WERI-Rb-1 (cell line): ENCODE data around the gene NUDT21.
A peak's percentile ranks its signal among the peaks of the same experiment; 100 is the strongest.

Experiments
- DNase-seq: peaks from one replicate; pipeline ENCODE4 v3.0.0-alpha.2; 2020
- H3K27ac ChIP-seq: fragments of 250-450 bp; sonication (Bioruptor Pico); 2 replicates; pipeline ENCODE4 v1.5.1; 2020; ENCODE audit warnings: mild to moderate bottlenecking, moderate library complexity
- H3K27me3 ChIP-seq: fragments of 250-450 bp; sonication (Bioruptor Pico); 2 replicates; pipeline ENCODE4 v1.5.1; 2021; ENCODE audit warnings: mild to moderate bottlenecking, low read depth, moderate library complexity; ENCODE audit not compliant: insufficient read depth, severe bottlenecking
- H3K36me3 ChIP-seq: fragments of 250-450 bp; sonication (Bioruptor Pico); 2 replicates; pipeline ENCODE4 v1.5.1; 2020; ENCODE audit warnings: mild to moderate bottlenecking, moderate library complexity
- H3K4me3 ChIP-seq: 2 replicates; pipeline ENCODE4 v1.5.1; 2011; ENCODE audit warnings: low read depth, mild to moderate bottlenecking, control low read depth, low read length
- H3K9me3 ChIP-seq: fragments of 250-450 bp; sonication (Bioruptor Pico); 2 replicates; pipeline ENCODE4 v1.5.1; 2021; ENCODE audit warnings: mild to moderate bottlenecking, moderate library complexity; ENCODE audit not compliant: severe bottlenecking
- CTCF ChIP-seq: IDR thresholded peaks from 2 replicates; pipeline ENCODE4 v1.5.1; 2011; ENCODE audit warnings: low read depth, mild to moderate bottlenecking, control low read depth, inconsistent platforms, low read length

The NUDT21 gene

GRCh38 chr16:56457927-56458470, 6.9 kb upstream of the NUDT21 start:
- DNase-seq, result no peak
- Histone ChIP-seq H3K4me3 (no peak overlapping the region), H3K27me3 (no peaks in the 10 kb centered on the region), H3K36me3 (peaks cover 77% of the 10 kb centered on the region), H3K9me3 (no peaks in the 10 kb centered on the region), H3K27ac (no peak overlapping the region)
- TF ChIP-seq CTCF, result no peak

GRCh38 chr16:56451753-56452689, 889 bp upstream of the NUDT21 start:
- H3K36me3 ChIP-seq, result peaks cover 49% of the 10 kb centered on the region
- peak overlapping the region; percentile 95 for H3K27ac ChIP-seq
- DNase-seq, result no peak
- H3K4me3 ChIP-seq, result peak overlapping the region; percentile 99
- no peaks in the 10 kb centered on the region for H3K27me3 ChIP-seq
- H3K9me3 ChIP-seq, result no peaks in the 10 kb centered on the region
- no peak for TF ChIP-seq CTCF

GRCh38 chr16:56450275-56450985, 702 bp downstream of the NUDT21 start:
- H3K27me3 ChIP-seq, result no peaks in the 10 kb centered on the region
- TF ChIP-seq CTCF, result no peak
- no peak for DNase-seq
- H3K27ac ChIP-seq, result peak overlapping the region; percentile 95
- H3K36me3 ChIP-seq, result peaks cover 51% of the 10 kb centered on the region
- H3K4me3 ChIP-seq, result peak overlapping the region; percentile 99
- no peaks in the 10 kb centered on the region for H3K9me3 ChIP-seq

- TF ChIP-seq CTCF, result no peak
- Histone ChIP-seq H3K36me3 (peaks cover 51% of the 10 kb centered on the region), H3K4me3 (no peak overlapping the region), H3K9me3 (no peaks in the 10 kb centered on the region), H3K27me3 (no peaks in the 10 kb centered on the region), H3K27ac (no peak overlapping the region)
- DNase-seq, result no peak
Observed at GRCh38 chr16:56448005-56448404, 3.1 kb downstream of the NUDT21 start.

- no peak for DNase-seq
- H3K36me3 ChIP-seq, result peaks cover 52% of the 10 kb centered on the region
- TF ChIP-seq CTCF, result no peak
- no peak overlapping the region for H3K27ac ChIP-seq
- H3K27me3 ChIP-seq, result no peaks in the 10 kb centered on the region
- no peaks in the 10 kb centered on the region for H3K9me3 ChIP-seq
- no peak overlapping the region for H3K4me3 ChIP-seq
Observed at GRCh38 chr16:56447286-56447685, 3.8 kb downstream of the NUDT21 start.
